SK-N-SH treated with all-trans-retinoic acid at 6 μM for 48 hours (cell line): ENCODE results near the gene ACIN1.

Source experiments
- ATAC-seq: fragments of 200-7000 bp; cut with Tn5 transposase; 3 replicates; pipeline ENCODE4 v1.9.1; 2020; ENCODE audit warnings: mild to moderate bottlenecking, moderate library complexity
- ARNTL ChIP-seq: fragments of 450-650 bp; formaldehyde crosslinking; IDR thresholded peaks from 2 replicates; pipeline ENCODE4 v1.5.0; 2020; ENCODE audit warnings: low read depth, mild to moderate bottlenecking, moderate library complexity, borderline replicate concordance
- BACH2 ChIP-seq: fragments of 250-450 bp; sonication (Bioruptor Pico); IDR thresholded peaks from 2 replicates; pipeline ENCODE4 v1.9.0; 2021; ENCODE audit warnings: mild to moderate bottlenecking, borderline replicate concordance
- CSDC2 ChIP-seq: fragments of 250-450 bp; sonication (Bioruptor Pico); IDR thresholded peaks from 2 replicates; pipeline ENCODE4 v1.5.0; 2020; ENCODE audit warnings: mild to moderate bottlenecking, moderate library complexity
- ESRRG ChIP-seq: fragments of 250-450 bp; sonication (Bioruptor Pico); IDR thresholded peaks from 2 replicates; pipeline ENCODE4 v1.6.1; 2021; ENCODE audit warnings: mild to moderate bottlenecking
- GLIS3 ChIP-seq: fragments of 250-450 bp; sonication (Bioruptor Pico); IDR thresholded peaks from 2 replicates; pipeline ENCODE4 v1.5.0; 2020; ENCODE audit warnings: mild to moderate bottlenecking, moderate library complexity
- ISL1 ChIP-seq: fragments of 250-450 bp; sonication (Bioruptor Pico); IDR thresholded peaks from 2 replicates; pipeline ENCODE4 v2.1.2; 2022; ENCODE audit warnings: mild to moderate bottlenecking, moderate library complexity
- OSR1 ChIP-seq: fragments of 250-450 bp; sonication (Bioruptor Pico); IDR thresholded peaks from 2 replicates; pipeline ENCODE4 v1.8.0; 2022; ENCODE audit warnings: moderate library complexity, mild to moderate bottlenecking, inconsistent platforms
- PPARA ChIP-seq: fragments of 250-450 bp; sonication (Bioruptor Pico); IDR thresholded peaks from 2 replicates; pipeline ENCODE4 v1.5.0; 2020; ENCODE audit warnings: mild to moderate bottlenecking, borderline replicate concordance
- RARB ChIP-seq: fragments of 250-450 bp; sonication (Bioruptor Pico); IDR thresholded peaks from 2 replicates; pipeline ENCODE4 v1.8.0; 2021; ENCODE audit warnings: mild to moderate bottlenecking, moderate library complexity
- SNAI2 ChIP-seq: fragments of 250-450 bp; sonication (Bioruptor Pico); IDR thresholded peaks from 2 replicates; pipeline ENCODE4 v1.5.0; 2020; ENCODE audit warnings: mild to moderate bottlenecking, moderate library complexity
- TCF4 ChIP-seq: fragments of 250-450 bp; sonication (Bioruptor Pico); IDR thresholded peaks from 2 replicates; pipeline ENCODE4 v1.8.0; 2021; ENCODE audit warnings: mild to moderate bottlenecking, moderate library complexity, borderline replicate concordance
- TOX ChIP-seq: fragments of 250-450 bp; sonication (Bioruptor Pico); IDR thresholded peaks from 2 replicates; pipeline ENCODE4 v1.8.0; 2021; ENCODE audit warnings: mild to moderate bottlenecking, moderate library complexity, borderline replicate concordance
- TSHZ2 ChIP-seq: fragments of 250-450 bp; sonication (Bioruptor Pico); IDR thresholded peaks from 2 replicates; pipeline ENCODE4 v1.5.0; 2020; ENCODE audit warnings: mild to moderate bottlenecking, moderate library complexity
- ZC3H10 ChIP-seq: fragments of 250-450 bp; sonication (Bioruptor Pico); IDR thresholded peaks from 2 replicates; pipeline ENCODE4 v1.5.1; 2021; ENCODE audit warnings: mild to moderate bottlenecking, moderate library complexity
- ZFP3 ChIP-seq: fragments of 250-450 bp; sonication (Bioruptor Pico); IDR thresholded peaks from 2 replicates; pipeline ENCODE4 v1.5.0; 2020; ENCODE audit warnings: mild to moderate bottlenecking, moderate library complexity
- ZNF565 ChIP-seq: fragments of 450-650 bp; formaldehyde crosslinking; conservative IDR thresholded peaks from 2 replicates; pipeline ENCODE4 v1.5.0; 2020; ENCODE audit warnings: low read depth, mild to moderate bottlenecking, moderate library complexity
- ZNF8 ChIP-seq: fragments of 450-650 bp; formaldehyde crosslinking; IDR thresholded peaks from 2 replicates; pipeline ENCODE4 v1.5.0; 2020; ENCODE audit warnings: mild to moderate bottlenecking, moderate library complexity
- TF ChIP-seq, protein P1 (sequence below): fragments of 250-450 bp; sonication (Bioruptor Pico); IDR thresholded peaks from 2 replicates; pipeline ENCODE4 v1.5.1; 2021; ENCODE audit warnings: mild to moderate bottlenecking, moderate library complexity
- TF ChIP-seq, protein P2 (sequence below): fragments of 250-450 bp; sonication (Bioruptor Pico); IDR thresholded peaks from 2 replicates; pipeline ENCODE4 v1.8.0; 2020; ENCODE audit warnings: mild to moderate bottlenecking, moderate library complexity, borderline replicate concordance
- TF ChIP-seq, protein P3 (sequence below): fragments of 250-450 bp; sonication (Bioruptor Pico); IDR thresholded peaks from 2 replicates; pipeline ENCODE4 v1.8.0; 2021; ENCODE audit warnings: low read depth, mild to moderate bottlenecking, moderate library complexity, borderline replicate concordance
- TF ChIP-seq, protein P4 (sequence below): fragments of 250-450 bp; sonication (Bioruptor Pico); IDR thresholded peaks from 2 replicates; pipeline ENCODE4 v1.5.1; 2020; ENCODE audit warnings: low read depth, mild to moderate bottlenecking, moderate library complexity

The ACIN1 gene

GRCh38 chr14:23137192-23137812 is 42.4 kb upstream of the ACIN1 start:
- no peak for ATAC-seq
- TF ChIP-seq ZFP3 (CRISPR knock-in tag) (no peak), GLIS3 (CRISPR knock-in tag) (no peak), ARNTL (CRISPR knock-in tag) (no peak), OSR1 (CRISPR knock-in tag) (no peak), ISL1 (CRISPR knock-in tag) (no peak), TCF4 (CRISPR knock-in tag) (no peak)

GRCh38 chr14:23136566-23137133 is 41.7 kb upstream of the ACIN1 start:
- no peak for ATAC-seq
- TF ChIP-seq GLIS3 (CRISPR knock-in tag), result no peak
- TF ChIP-seq TOX (CRISPR knock-in tag), result no peak
- TF ChIP-seq, protein P1, sequence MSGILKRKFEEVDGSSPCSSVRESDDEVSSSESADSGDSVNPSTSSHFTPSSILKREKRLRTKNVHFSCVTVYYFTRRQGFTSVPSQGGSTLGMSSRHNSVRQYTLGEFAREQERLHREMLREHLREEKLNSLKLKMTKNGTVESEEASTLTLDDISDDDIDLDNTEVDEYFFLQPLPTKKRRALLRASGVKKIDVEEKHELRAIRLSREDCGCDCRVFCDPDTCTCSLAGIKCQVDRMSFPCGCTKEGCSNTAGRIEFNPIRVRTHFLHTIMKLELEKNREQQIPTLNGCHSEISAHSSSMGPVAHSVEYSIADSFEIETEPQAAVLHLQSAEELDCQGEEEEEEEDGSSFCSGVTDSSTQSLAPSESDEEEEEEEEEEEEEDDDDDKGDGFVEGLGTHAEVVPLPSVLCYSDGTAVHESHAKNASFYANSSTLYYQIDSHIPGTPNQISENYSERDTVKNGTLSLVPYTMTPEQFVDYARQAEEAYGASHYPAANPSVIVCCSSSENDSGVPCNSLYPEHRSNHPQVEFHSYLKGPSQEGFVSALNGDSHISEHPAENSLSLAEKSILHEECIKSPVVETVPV (CRISPR knock-in tag), result no peak
- TF ChIP-seq ZC3H10, result no peak
- no peak for TF ChIP-seq TSHZ2 (CRISPR knock-in tag)
- TF ChIP-seq, protein P2, sequence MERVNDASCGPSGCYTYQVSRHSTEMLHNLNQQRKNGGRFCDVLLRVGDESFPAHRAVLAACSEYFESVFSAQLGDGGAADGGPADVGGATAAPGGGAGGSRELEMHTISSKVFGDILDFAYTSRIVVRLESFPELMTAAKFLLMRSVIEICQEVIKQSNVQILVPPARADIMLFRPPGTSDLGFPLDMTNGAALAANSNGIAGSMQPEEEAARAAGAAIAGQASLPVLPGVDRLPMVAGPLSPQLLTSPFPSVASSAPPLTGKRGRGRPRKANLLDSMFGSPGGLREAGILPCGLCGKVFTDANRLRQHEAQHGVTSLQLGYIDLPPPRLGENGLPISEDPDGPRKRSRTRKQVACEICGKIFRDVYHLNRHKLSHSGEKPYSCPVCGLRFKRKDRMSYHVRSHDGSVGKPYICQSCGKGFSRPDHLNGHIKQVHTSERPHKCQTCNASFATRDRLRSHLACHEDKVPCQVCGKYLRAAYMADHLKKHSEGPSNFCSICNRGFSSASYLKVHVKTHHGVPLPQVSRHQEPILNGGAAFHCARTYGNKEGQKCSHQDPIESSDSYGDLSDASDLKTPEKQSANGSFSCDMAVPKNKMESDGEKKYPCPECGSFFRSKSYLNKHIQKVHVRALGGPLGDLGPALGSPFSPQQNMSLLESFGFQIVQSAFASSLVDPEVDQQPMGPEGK (CRISPR knock-in tag), result no peak
- TF ChIP-seq, protein P3, sequence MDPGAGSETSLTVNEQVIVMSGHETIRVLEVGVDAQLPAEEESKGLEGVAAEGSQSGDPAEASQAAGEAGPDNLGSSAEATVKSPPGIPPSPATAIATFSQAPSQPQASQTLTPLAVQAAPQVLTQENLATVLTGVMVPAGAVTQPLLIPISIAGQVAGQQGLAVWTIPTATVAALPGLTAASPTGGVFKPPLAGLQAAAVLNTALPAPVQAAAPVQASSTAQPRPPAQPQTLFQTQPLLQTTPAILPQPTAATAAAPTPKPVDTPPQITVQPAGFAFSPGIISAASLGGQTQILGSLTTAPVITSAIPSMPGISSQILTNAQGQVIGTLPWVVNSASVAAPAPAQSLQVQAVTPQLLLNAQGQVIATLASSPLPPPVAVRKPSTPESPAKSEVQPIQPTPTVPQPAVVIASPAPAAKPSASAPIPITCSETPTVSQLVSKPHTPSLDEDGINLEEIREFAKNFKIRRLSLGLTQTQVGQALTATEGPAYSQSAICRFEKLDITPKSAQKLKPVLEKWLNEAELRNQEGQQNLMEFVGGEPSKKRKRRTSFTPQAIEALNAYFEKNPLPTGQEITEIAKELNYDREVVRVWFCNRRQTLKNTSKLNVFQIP (CRISPR knock-in tag), result no peak
- no peak for TF ChIP-seq ZFP3 (CRISPR knock-in tag)
- TF ChIP-seq ISL1 (CRISPR knock-in tag), result no peak
- no peak for TF ChIP-seq OSR1 (CRISPR knock-in tag)
- TF ChIP-seq SNAI2 (CRISPR knock-in tag), result no peak
- no peak for TF ChIP-seq ZNF8 (CRISPR knock-in tag)
- TF ChIP-seq BACH2 (CRISPR knock-in tag), result no peak
- no peak for TF ChIP-seq TCF4 (CRISPR knock-in tag)
- TF ChIP-seq, protein P4, sequence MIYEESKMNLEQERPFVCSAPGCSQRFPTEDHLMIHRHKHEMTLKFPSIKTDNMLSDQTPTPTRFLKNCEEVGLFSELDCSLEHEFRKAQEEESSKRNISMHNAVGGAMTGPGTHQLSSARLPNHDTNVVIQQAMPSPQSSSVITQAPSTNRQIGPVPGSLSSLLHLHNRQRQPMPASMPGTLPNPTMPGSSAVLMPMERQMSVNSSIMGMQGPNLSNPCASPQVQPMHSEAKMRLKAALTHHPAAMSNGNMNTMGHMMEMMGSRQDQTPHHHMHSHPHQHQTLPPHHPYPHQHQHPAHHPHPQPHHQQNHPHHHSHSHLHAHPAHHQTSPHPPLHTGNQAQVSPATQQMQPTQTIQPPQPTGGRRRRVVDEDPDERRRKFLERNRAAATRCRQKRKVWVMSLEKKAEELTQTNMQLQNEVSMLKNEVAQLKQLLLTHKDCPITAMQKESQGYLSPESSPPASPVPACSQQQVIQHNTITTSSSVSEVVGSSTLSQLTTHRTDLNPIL (CRISPR knock-in tag), result no peak
- TF ChIP-seq PPARA (CRISPR knock-in tag), result no peak
- no peak for TF ChIP-seq RARB (CRISPR knock-in tag)
- TF ChIP-seq ZNF565 (CRISPR knock-in tag), result no peak

DNA sequence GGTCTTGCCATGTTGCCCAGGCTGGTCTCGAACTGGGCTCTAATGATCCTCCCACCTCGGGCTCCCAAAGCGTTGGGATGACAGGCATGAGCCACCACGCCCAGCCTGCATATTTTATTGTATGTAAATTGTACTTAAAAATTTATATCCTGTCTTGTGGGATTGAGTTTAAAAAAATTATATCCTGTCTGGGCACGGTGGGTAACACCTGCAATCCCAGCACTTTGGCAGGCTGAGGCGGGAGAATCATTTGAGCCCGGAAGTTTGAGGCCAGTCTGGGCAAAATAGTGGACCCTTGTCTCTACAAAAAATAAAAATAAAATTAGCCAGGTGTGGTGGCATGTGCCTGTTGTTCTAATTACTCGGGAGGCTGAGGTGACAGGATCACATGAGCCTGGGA is 38.0 kb upstream of the ACIN1 start:
- ATAC-seq, result no peak
- TF ChIP-seq, protein P4 (CRISPR knock-in tag), result no peak
- no peak for TF ChIP-seq BACH2 (CRISPR knock-in tag)
- TF ChIP-seq CSDC2, result no peak
- TF ChIP-seq, protein P1 (CRISPR knock-in tag), result no peak
- no peak for TF ChIP-seq SNAI2 (CRISPR knock-in tag)
- no peak for TF ChIP-seq ZNF8 (CRISPR knock-in tag)
- TF ChIP-seq TCF4 (CRISPR knock-in tag), result no peak
- no peak for TF ChIP-seq ESRRG (CRISPR knock-in tag)
- TF ChIP-seq PPARA (CRISPR knock-in tag), result no peak
- TF ChIP-seq ZFP3 (CRISPR knock-in tag), result no peak
- TF ChIP-seq ZC3H10, result no peak
- TF ChIP-seq TOX (CRISPR knock-in tag), result no peak
- TF ChIP-seq RARB (CRISPR knock-in tag), result no peak
- TF ChIP-seq, protein P3 (CRISPR knock-in tag), result no peak
- TF ChIP-seq GLIS3 (CRISPR knock-in tag), result no peak
- TF ChIP-seq, all 23 proteins: peak for 0
